IPS-NIHi11 (cell line): ENCODE data around the gene OPCML.

Experiments used
- DNase-seq: peaks from one replicate; pipeline ENCODE4 v3.0.0; 2012; ENCODE audit warnings: mixed read lengths, low spot score

Gene OPCML

DNA sequence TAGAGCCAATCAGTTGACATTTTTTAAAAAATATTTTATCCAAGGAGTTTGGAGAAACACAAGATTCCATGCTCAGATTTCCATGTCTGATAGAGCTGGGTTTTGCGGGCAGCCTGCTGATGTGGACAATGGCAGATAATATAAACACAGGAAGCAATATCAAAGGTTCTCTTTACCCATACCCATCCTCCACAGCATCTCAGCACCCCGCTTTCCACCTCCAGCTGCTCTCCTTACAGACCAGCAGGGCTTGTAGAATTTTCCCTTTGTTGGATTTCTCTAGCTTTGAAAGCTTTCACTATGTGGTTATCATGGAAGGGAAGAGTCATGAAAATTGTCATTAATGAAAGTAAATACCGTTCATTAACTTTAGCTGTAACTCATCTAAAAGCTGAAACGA lies 746.4 kb downstream of the OPCML start:
- DNase-seq = peak; percentile 20

DNA sequence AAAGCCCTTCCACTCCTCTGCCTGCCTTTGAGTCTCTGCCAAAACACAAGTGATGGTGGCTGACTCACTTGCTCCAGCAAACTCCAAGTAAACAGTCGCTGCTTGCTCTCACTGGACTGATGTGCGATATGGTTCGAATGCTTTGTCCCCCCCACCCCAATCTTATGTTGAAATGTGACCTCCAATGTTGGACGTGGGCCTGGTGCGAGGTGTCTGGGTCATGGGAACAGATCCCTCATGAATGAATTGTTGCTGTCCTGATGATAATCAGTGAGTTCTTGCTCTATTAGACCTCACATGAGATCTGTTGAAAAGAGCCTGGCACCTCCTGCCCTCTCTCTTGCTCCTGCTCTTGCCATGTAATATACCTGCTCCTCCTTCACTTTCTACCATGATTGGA lies 747.9 kb downstream of the OPCML start:
- no peak for DNase-seq

DNA sequence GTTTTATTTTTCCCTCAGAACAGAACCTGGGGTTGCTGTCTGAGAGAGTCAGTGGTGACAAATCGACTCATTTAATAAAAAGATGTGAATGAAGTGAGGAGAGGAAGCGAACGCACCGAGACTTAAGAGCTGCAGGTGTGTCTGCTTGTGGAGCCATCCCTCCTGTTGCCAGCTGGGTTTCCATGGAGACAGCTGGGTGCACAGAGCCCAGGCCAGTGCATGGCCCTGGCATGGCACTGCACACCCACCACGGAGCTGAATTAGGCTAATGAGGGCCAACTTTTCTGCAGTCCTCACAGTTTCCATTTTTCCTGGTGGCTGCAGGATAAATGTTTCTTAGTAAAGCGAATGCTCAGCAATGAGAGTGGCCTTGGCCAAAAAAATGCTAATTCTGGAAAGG lies 750.2 kb downstream of the OPCML start:
- no peak for DNase-seq

DNA sequence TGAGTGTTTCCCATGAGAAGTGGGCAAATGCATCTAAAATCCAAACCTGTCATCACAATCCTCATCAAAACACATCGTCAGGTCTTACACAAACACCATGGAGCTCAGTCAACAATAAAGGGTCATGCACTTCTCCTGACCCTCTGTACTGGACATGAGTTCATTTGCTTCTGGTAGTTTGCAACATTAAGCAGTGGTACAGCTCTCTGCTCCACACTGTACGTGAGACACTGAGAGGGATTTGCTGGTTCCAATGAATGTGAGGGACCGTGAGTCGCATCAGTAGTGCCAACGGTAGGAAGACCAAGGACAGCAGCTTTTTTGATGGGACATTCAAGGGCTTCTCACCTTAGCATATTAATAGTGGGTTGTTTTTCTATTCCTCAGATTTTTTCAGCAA lies 752.3 kb downstream of the OPCML start:
- no peak for DNase-seq

DNA sequence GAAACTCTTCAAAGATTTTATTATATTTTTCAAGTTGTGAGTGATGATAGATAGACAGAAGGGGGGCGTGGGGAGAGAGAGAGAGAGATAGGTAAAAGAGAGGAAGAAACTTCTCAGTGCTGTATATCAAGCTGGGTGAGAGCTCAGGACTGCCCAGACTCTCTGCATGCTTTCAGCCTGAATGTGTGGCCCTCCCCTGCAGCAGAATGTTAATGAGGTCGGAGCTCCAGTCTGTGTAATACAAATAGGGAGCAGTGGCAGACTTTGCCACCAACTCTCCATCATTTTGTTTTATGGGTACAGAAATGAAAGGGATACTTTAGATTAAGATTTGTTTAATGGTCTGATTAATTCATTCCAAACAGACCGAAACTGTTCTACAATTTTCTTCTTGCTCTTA lies 752.8 kb downstream of the OPCML start:
- peak; percentile 22 for DNase-seq

DNA sequence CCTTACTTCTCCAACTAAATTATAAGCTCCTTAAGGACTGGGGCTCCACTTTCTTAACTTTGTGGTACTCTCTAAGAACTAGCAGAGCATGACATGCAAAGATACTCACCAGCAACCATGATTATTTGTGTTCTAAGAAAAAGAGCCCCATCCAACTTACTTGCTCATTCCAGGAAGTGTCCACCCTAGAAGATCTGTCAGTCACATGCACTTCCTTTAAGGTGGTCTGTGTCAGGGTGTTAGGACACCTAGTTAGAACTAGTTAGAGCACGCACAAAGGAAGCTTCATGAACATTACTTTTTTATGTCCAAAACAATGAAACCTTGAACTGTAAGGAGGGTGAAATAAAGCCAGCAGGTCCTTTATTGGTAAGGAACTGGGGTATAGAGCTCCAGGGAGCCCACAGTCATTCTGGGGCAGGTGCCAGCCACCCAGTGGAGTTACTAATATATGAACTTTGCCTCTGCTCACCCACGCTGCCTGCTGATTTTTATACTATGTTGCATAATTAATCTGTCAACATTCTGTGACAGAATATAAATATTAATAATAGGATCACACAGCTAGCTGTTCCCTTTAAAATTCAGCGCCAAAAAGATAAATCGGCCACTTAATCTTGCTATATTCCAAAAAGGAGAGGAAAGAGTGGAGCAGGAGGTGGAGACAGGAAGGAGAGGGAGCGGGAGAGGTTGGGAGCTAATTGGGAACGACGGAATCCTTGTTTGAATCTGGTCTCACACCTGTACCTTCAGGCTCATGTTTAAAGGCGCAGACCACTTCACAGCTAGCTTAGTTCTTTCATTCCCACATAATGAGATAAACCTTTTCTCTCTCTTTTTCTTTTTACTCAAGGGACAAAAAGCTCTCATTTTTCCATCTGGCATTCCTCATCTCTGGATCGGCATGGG lies 755.0 kb downstream of the OPCML start:
- DNase-seq = no peak

DNA sequence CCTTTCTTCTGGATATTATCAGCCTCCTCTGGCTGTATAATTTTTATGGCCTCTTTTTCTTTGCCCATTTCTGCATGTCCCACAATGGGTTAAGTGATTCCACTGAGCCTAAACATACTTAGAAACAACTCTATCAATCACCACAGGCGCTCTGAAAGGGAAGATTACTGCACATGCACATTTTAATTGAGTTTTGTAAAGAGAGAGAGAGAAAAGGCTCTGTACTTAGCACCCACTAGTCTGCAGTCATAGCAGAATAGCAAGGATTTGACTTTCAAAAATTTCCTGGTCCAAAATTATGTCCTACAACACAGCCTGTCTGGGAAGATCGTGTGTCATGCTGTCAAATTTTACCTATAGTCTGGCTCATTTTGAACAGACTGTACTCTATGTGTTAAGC lies 758.5 kb downstream of the OPCML start:
- no peak for DNase-seq

DNA sequence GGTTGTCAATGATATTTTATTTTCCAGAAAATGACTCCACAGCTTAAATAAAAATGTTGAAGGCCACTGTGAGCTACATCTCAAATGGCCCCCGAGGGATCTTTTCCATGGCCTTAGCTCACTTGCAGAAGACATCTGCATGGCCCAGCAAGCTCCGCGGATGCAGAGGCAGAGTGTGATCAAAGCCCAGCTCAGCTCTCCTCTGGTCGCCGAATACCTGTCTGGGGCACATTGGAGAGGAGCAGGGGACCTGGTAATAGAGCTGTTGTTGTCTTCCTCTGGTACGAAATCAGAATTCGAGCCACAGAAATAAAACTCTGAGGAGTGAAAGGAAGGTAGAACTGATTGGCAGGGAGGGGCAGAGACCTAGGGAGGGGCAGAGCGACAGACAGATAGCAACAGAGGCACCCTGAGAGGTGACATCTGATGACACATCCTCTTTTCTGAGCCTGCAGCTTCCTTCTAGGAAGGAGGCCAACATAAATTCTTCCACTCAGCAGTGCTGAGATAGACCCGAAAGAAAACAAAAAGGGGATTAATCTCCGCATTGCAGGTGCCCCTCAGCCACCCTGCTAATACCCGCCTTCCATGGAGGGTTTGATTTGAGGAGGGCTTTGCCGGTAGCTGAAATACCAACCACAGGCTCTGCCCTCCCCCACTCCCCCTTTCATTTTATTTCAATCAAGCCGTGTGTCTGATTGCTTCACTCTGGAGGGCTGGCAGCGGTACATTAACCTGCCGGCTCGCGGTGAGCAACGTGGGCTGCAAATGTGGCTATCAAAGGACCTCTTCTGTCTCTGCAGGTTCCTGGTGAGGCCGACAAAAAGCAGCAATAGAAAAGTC lies 759.4 kb downstream of the OPCML start:
- no peak for DNase-seq

DNA sequence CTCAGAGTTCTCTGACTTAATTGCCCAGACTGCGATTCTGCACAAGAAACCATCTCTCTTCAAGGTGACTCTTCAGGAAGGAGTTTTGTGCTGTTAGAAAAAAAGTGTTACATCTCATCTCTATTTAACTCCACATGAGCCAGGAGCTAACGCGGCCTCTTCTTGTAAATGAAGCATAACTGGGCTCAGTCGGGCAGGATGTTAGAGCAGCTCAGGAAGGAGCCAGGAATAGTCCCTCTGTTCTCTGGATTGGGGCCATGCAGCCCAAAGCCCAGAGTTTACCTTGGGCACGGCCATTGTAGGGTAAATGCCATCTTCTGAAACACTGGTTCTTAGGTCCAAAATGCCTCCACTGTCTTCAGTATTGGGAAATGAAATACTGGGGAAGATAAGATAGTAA lies 760.6 kb downstream of the OPCML start:
- DNase-seq = no peak

DNA sequence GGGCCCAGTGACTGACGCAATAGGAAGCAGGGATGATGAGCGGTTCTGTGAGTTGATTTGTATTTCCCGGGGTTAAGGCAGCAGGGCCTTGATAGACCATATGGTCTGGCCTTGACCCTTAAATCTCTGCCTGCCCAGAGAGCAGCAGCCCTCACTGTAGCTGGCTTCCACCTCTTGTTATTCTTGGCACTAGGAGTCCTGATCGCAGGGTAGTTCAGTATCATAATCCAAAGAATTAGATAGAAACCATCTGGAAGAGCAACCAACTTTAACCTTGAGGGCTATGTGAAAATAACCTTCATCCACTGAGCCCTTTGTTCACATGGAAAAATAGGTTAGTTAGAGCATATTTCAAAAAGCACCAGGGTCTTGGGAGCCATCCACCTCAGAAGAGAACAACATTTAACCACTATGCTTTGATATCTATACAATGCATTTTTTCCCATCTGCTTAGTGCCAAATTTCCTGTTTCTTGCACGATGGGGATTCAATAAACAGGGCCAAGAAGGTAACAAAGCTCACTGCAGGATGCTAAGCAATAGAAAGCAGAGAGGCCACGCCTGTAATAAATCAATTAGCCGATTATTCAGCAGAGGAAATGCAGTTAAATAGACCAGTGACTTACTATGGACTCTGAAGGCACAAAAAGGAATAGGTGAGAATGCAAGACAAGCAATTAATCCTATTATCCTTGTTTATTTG lies 761.3 kb downstream of the OPCML start:
- DNase-seq = no peak

DNA sequence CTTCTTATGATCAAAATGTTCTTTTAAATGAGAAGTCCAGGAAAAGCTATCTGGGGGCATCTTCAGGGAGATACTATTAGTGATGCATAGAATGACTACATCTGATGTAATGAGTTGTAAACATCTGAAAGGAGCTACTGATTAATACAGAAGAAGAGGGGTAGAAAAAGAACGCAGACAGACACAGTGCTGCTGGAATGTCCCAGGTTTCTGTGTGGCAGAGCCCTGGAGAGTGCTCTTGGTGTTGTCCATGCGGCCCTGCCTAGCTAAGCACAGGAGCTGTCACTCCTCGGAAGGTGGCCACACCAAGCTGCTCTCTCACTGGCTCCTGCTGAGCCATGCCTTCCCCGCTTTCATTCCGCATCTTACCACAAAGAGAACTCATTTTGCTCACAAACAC lies 768.8 kb downstream of the OPCML start:
- DNase-seq = no peak

DNA sequence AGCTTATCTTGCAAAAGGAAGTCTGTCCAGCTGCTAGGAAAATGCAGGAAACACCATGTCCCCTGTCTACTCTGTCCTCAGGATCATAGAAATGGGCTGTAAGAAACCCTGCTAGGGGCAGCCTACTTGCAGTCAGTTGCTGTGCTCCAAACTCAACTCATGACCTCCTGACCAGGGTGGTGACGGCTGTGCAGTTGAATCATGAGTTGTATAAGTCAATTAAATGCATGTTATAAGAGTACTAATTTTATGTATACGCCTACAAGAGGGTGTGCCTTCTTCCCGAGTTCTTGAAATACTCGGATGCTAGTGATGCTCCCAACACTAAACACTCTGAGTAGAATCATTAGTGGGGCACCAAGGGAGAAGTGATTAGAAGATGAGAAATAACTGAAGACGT lies 776.4 kb downstream of the OPCML start:
- no peak for DNase-seq

DNA sequence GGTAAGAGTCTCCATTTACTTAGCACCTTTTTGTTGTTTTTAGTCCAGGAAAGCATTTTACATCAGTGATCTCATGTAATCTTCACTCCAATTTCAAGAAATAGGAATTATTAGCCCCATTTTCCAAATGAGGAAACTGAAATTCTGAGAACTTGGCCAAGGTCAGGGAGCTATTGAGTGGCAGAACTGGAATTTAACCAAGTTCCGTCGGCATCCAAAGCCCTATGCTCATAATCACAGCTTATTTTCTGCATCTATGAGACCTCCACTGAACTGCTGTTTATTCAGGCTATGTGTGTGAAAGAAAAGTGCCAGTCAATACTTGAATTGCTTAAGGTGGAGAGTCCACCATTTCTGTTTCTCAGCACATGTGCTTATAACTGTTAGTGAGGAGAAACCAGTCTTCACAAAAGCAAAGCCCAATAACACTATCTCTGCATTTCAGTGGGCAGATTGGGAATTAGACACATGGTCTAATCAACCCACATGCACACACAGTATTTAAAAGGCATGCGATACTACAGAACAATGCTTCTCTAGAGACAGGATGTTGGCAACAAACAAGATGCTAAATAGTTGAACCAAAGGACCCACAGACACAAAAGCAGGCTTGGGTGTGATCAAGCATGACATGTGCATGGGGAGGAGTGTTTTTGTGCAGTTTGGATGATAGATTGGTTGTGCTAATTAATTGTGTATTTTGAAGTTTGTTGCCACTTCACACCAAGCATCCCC lies 780.6 kb downstream of the OPCML start:
- no peak for DNase-seq

DNA sequence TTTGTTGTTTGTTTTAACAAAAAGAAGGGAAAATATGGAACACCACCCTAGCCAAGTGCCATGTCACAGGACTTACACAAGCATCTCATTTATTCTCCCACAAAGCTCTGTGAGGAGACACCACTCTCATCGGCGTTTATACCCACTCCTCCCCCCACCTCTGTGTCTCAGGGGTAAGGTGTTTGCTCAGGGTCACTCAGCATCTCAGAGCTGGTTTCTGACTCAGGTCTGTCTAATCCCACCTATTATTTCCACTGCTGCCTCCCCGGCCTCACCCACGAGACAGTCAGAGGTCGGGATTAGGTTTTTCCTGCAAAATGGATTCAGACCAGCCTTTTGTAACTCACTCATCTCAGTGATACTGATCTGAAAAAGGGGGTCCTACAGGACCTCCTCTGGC lies 786.0 kb downstream of the OPCML start:
- DNase-seq = no peak

DNA sequence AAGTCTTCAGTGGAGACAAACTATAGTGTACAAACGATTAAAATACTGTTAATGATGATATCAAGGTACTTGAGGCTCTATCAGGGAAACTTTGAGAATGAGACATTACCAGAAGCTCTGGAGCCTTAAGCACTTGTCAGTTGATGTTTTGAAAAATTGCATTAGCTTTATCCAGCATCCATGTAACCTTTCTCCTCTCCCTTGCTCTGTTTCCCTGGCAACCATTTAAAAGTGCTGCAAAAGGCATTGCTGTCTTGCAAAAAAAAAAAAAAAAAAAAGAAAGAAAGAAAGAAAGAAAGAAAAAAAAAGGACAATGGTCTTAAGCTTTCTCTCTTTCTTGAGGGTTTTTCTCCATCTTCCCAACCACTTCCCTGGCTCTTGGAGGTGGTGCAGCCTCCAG lies 787.0 kb downstream of the OPCML start:
- no peak for DNase-seq

DNA sequence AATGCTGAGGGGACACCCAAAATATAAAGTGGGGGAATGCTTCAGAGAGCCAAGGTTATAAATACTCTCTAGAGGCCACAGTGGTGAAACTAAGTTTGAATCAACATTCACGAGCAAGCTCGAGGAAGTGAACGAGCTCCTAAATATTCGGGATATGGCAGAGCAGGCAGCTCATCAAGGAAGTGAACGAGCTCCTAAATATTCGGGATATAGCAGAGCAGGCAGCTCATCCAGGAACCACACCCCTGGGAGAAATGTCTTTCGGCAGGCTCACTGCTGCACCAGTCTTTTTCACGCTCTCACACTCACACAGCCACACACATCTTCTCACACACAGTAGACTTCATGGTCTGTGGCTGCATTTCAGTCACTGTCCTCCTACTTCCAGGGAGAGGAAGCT lies 787.5 kb downstream of the OPCML start:
- DNase-seq = no peak

DNA sequence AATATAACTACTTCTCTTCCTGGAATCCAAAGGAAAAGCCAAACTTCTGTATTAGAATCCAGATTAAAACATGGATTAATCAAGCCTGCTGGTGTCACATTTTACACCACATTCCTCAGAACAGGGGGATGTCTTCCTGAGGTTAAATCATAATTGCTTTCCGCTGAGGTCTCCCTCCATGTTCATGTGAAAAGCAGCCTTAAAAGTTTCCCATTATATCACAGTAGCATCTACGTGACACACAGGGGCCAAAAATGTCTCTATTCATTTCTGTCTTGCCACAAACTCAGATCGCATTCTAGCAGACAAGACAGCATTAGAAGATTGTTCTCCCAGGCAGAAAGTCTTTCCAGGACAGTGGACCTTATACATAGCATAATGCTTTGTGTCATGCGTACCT lies 788.7 kb downstream of the OPCML start:
- DNase-seq = no peak

DNA sequence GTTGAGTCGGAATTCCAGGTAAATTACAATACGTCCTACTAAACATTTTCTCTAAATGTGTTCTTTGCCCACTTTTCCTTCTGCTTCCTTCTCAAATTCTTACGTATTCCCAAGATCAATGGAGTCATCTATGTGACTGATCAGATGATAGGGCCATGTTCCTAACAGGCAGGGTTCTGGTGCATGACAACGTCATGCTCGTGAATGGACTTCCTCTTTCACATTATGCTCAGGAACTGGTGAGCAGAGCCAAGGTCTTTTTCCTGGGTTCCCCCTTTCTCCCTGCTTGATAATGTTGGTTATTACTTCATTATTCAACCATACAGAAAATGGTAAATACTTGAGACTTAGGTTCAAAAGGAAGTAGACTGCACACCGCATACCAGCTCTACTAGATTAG lies 789.4 kb downstream of the OPCML start:
- DNase-seq = no peak

DNA sequence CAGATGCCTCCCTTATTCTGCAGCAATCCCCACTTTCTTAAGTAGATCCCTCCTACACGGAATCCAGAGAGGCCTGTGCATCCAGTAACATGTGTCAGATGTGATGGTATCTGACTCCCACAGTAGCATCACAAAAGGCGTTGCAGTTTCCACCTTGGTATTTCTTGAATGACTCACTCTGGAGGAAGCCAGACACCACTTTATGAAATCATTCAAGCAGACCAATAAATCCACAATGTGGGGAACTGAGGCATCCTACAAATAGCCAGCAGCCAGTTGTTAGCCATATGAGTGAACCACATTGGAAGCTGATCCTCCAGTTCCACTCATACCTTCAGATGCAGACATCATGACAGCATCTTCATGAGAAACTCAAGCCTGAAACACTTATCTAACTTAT lies 798.1 kb downstream of the OPCML start:
- DNase-seq = no peak

DNA sequence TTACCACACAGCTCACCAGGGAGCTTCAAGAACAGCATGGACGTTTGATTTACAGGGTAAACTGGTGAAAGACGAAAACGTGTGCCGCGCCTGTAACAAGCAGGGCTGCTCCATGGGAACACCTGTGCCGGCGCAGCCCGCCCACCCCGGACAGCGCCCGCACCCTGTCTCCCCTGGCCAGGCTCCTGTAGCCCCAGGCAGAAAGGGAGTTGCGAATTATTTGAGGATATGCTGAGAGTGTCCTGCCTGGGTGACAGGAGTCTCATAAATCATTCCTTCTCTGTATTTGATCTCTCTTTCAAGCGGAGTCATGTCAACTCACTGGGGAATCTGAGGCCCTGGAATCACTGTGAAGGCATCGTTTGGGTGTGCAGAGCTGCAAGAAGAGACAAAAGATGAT lies 804.3 kb downstream of the OPCML start:
- DNase-seq = no peak

DNA sequence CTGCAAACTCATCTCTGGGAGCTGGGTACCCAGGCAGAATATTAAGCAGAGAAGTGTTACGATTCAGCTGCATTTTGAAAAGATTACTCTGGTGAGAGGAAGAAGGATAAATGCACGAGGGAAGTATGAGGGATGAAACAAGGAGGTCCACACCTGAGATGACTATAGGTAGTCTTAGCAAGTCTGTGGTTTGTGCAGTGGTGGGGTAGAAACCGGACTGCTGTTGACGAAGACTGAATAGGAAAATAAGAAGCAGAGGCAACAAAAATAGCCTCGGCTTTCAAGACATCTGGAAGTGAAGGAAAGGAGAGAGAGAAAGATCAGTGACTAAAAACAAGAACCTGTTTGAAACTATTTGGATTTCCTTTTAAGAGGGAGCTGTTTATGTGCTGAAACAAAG lies 810.8 kb downstream of the OPCML start:
- DNase-seq = no peak

DNA sequence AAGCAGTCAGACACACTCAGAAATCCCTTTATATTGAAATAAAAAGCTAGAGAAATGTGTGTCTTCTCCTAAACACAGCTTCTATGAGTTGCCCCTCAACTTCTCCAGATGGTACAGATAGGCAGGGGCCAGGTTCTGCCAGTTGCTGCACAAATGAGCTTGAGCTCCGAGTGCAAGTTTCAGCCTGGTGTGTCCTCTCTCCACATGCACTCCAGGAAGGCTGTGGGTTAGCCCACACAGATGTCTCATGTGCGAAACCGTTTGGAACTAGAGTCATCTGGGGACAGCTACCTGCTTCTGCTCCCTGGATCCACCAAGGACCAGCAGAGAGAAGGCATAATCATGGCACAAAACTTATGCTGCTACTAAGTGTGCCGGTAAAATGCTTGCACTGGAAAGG lies 812.6 kb downstream of the OPCML start:
- DNase-seq = no peak
